ENCODE measurements around the gene FMN2.

Gene FMN2

GRCh38 chr1:240199758-240200645 is 108.3 kb downstream of the FMN2 start:
- no peak for TF ChIP-seq CTCF (conservative IDR thresholded peaks at IDR 0.05; ENCODE audit: low read depth, low read length)
- Histone ChIP-seq H3K4me3 (IDR thresholded peaks at IDR 0.05; ENCODE audit: insufficient read depth, low read depth, low read length) (no peak overlapping the region), H4K20me1 (ENCODE audit: insufficient read depth) (no peaks in the 10 kb centered on the region), H3K4me2 (no peak overlapping the region), H3K4me1 (ENCODE audit: low read depth, poor library complexity, severe bottlenecking) (no peaks in the 10 kb centered on the region), H3K27ac (no peak overlapping the region), H3K79me2 (ENCODE audit: insufficient read depth, low read depth) (no peaks in the 10 kb centered on the region), H2AFZ (ENCODE audit: low read depth) (no peak overlapping the region), H3K36me3 (ENCODE audit: insufficient read depth) (no peaks in the 10 kb centered on the region), H3K9ac (no peak overlapping the region), H3K27me3 (ENCODE audit: insufficient read depth, low read depth) (no peaks in the 10 kb centered on the region)

GRCh38 chr1:240201931-240202330 is 110.2 kb downstream of the FMN2 start:
- Histone ChIP-seq H3K27me3 (ENCODE audit: insufficient read depth, low read depth) (no peaks in the 10 kb centered on the region), H3K9ac (no peak overlapping the region), H3K4me1 (ENCODE audit: low read depth, poor library complexity, severe bottlenecking) (no peaks in the 10 kb centered on the region), H4K20me1 (ENCODE audit: insufficient read depth) (no peaks in the 10 kb centered on the region), H3K4me2 (no peak overlapping the region), H3K36me3 (ENCODE audit: insufficient read depth) (no peaks in the 10 kb centered on the region), H3K79me2 (ENCODE audit: insufficient read depth, low read depth) (no peaks in the 10 kb centered on the region), H2AFZ (ENCODE audit: low read depth) (no peak overlapping the region), H3K27ac (no peak overlapping the region), H3K4me3 (IDR thresholded peaks at IDR 0.05; ENCODE audit: insufficient read depth, low read depth, low read length) (no peak overlapping the region)
- no peak for TF ChIP-seq CTCF (conservative IDR thresholded peaks at IDR 0.05; ENCODE audit: low read depth, low read length)

GRCh38 chr1:240207073-240207709 is 115.5 kb downstream of the FMN2 start:
- Histone ChIP-seq H3K79me2 (ENCODE audit: insufficient read depth, low read depth) (no peaks in the 10 kb centered on the region), H4K20me1 (ENCODE audit: insufficient read depth) (no peaks in the 10 kb centered on the region), H3K4me1 (ENCODE audit: low read depth, poor library complexity, severe bottlenecking) (no peaks in the 10 kb centered on the region), H3K4me2 (no peak overlapping the region), H3K27me3 (ENCODE audit: insufficient read depth, low read depth) (no peaks in the 10 kb centered on the region), H3K4me3 (IDR thresholded peaks at IDR 0.05; ENCODE audit: insufficient read depth, low read depth, low read length) (no peak overlapping the region), H3K36me3 (ENCODE audit: insufficient read depth) (no peaks in the 10 kb centered on the region), H3K9ac (no peak overlapping the region), H2AFZ (ENCODE audit: low read depth) (no peak overlapping the region), H3K27ac (no peak overlapping the region)
- no peak for TF ChIP-seq CTCF (conservative IDR thresholded peaks at IDR 0.05; ENCODE audit: low read depth, low read length)

GRCh38 chr1:240210026-240210425 is 118.3 kb downstream of the FMN2 start:
- no peak overlapping the region for H3K4me2 ChIP-seq
- no peak overlapping the region for H3K9ac ChIP-seq
- no peaks in the 10 kb centered on the region for H3K27me3 ChIP-seq (ENCODE audit: insufficient read depth, low read depth)
- no peak overlapping the region for H3K27ac ChIP-seq
- H3K4me1 ChIP-seq (ENCODE audit: low read depth, poor library complexity, severe bottlenecking) = no peaks in the 10 kb centered on the region
- TF ChIP-seq CTCF (conservative IDR thresholded peaks at IDR 0.05; ENCODE audit: low read depth, low read length) = no peak
- no peaks in the 10 kb centered on the region for H4K20me1 ChIP-seq (ENCODE audit: insufficient read depth)
- no peaks in the 10 kb centered on the region for H3K79me2 ChIP-seq (ENCODE audit: insufficient read depth, low read depth)
- H2AFZ ChIP-seq (ENCODE audit: low read depth) = no peak overlapping the region
- H3K36me3 ChIP-seq (ENCODE audit: insufficient read depth) = no peaks in the 10 kb centered on the region
- H3K4me3 ChIP-seq (IDR thresholded peaks at IDR 0.05; ENCODE audit: insufficient read depth, low read depth, low read length) = no peak overlapping the region
